ENCODE results near the gene ITGA4.

- TF ChIP-seq CTCF (conservative IDR thresholded peaks at IDR 0.05; ENCODE audit: low read length) (no peak), EZH2phosphoT487 (IDR thresholded peaks at IDR 0.05; ENCODE audit: borderline replicate concordance) (no peak)
These were observed 109.3 kb downstream of the ITGA4 start for GRCh38 chr2:181566334-181567032.
